SK-N-SH (cell line): Measurements from ENCODE around the gene CRYBA2. TPM values are rescaled to one million over a fixed set of nuclear protein-coding genes. Genes with fewer than 3 reads are reported as not detected.

ENCODE experiments used
- CTCF ChIA-PET: fragments of 300-600, 350-600 bp; formaldehyde crosslinking; extraction: SDS; loops from one replicate; lab custom pipeline; 2021; lab: Yijun Ruan, JAX
- POLR2A ChIA-PET: fragments of 350-600 bp; sonication (Branson Sonifier 250); formaldehyde crosslinking; extraction: SDS; loops from one replicate; lab custom pipeline; 2020; ENCODE audit warnings: antibody characterized with exemption, inconsistent platforms; lab: Yijun Ruan, JAX
- DNase-seq: peaks from one replicate; pipeline ENCODE4 v3.0.0; 2012
- H2AFZ ChIP-seq: fragments of 200-600 bp; sonication (generic); 2 replicates; pipeline ENCODE4 v1.8.1; 2016; ENCODE audit warnings: antibody characterized with exemption, mild to moderate bottlenecking, low read depth
- H3F3A ChIP-seq: fragments of 200-600 bp; sonication (generic); replicated peaks from 2 replicates; pipeline ENCODE3; 2016; ENCODE audit warnings: antibody characterized with exemption, mild to moderate bottlenecking; ENCODE audit not compliant: insufficient read depth
- H3K27ac ChIP-seq, 2 experiments: fragments of 200-500 bp in 1 of 2; fragments of 200-600 bp in 1 of 2; sonication (Bioruptor generic) in 1 of 2; sonication (generic), shearing (Covaris generic) in 1 of 2; 2 replicates each; pipeline versions ENCODE4 v1.5.1 to v1.6.1; 2014 to 2016; ENCODE audit warnings: low read depth in 2 of 2, inconsistent platforms in 1 of 2, low read length in 1 of 2, mild to moderate bottlenecking in 1 of 2, mixed read lengths in 1 of 2
- H3K27me3 ChIP-seq: fragments of 200-600 bp; sonication (generic), shearing (Covaris generic); 2 replicates; pipeline ENCODE4 v1.6.1; 2016; ENCODE audit warnings: mixed run types; ENCODE audit not compliant: insufficient read depth
- H3K36me3 ChIP-seq, 2 experiments: fragments of 200-500 bp in 1 of 2; fragments of 200-600 bp in 1 of 2; sonication (Bioruptor generic) in 1 of 2; sonication (generic) in 1 of 2; replicated peaks in 1 of 2; 2 replicates each; pipeline versions ENCODE3 to v1.5.1; 2014 to 2016; ENCODE audit warnings: low read length in 1 of 2, mild to moderate bottlenecking in 1 of 2; ENCODE audit not compliant: insufficient read depth in 2 of 2, control insufficient read depth in 1 of 2
- H3K4me1 ChIP-seq, 2 experiments: fragments of 200-500 bp in 1 of 2; fragments of 200-600 bp in 1 of 2; sonication (Bioruptor generic) in 1 of 2; sonication (generic), shearing (Covaris generic) in 1 of 2; 2 replicates each; pipeline versions ENCODE4 v1.5.1 to v1.6.1; 2014 to 2016; ENCODE audit warnings: low read depth in 1 of 2, low read length in 1 of 2, mixed run types in 1 of 2; ENCODE audit not compliant: insufficient read depth in 2 of 2, control insufficient read depth in 1 of 2
- H3K4me2 ChIP-seq: fragments of 200-600 bp; sonication (generic), shearing (Covaris generic); 2 replicates; pipeline ENCODE4 v1.6.1; 2017; ENCODE audit warnings: mixed run types
- H3K4me3 ChIP-seq, 2 experiments: fragments of 200-500 bp in 1 of 2; fragments of 200-600 bp in 1 of 2; sonication (Bioruptor generic) in 1 of 2; sonication (generic), shearing (Covaris generic) in 1 of 2; 2 replicates each; pipeline versions ENCODE4 v1.5.1 to v1.8.1; 2014 to 2016; ENCODE audit warnings: low read depth in 2 of 2, inconsistent platforms in 1 of 2, low read length in 1 of 2, mild to moderate bottlenecking in 1 of 2, mixed read lengths in 1 of 2, moderate library complexity in 1 of 2
- H3K79me2 ChIP-seq: fragments of 200-600 bp; sonication (generic); 2 replicates; pipeline ENCODE4 v1.8.1; 2017; ENCODE audit warnings: mild to moderate bottlenecking; ENCODE audit not compliant: insufficient read depth
- H3K9ac ChIP-seq: fragments of 200-600 bp; sonication (generic); 2 replicates; pipeline ENCODE4 v1.6.1; 2017; ENCODE audit warnings: mixed run types
- H3K9me2 ChIP-seq: fragments of 200-600 bp; sonication (generic); 2 replicates; pipeline ENCODE4 v1.6.1; 2017; ENCODE audit warnings: mixed run types
- H3K9me3 ChIP-seq: fragments of 200-600 bp; sonication (generic); 2 replicates; pipeline ENCODE4 v1.6.1; 2017; ENCODE audit warnings: mixed run types, mild to moderate bottlenecking, moderate library complexity
- H4K20me1 ChIP-seq: fragments of 200-600 bp; sonication (generic); 2 replicates; pipeline ENCODE4 v1.6.1; 2017; ENCODE audit warnings: mild to moderate bottlenecking, mixed run types; ENCODE audit not compliant: insufficient read depth
- CTCF ChIP-seq: fragments of 200-600 bp; sonication (generic); IDR thresholded peaks from 2 replicates; pipeline ENCODE4 v1.6.1; 2017; ENCODE audit warnings: antibody characterized with exemption, mild to moderate bottlenecking, moderate library complexity
- ELF1 ChIP-seq: IDR thresholded peaks from 2 replicates; pipeline ENCODE4 v1.4.0; 2012
- EZH2phosphoT487 ChIP-seq: fragments of 200-600 bp; sonication (generic); IDR thresholded peaks from 2 replicates; pipeline ENCODE4 v1.6.1; 2017; ENCODE audit warnings: low read depth, mixed run types, mild to moderate bottlenecking, antibody characterized with exemption, moderate library complexity, borderline replicate concordance
- FOXM1 ChIP-seq: IDR thresholded peaks from 2 replicates; pipeline ENCODE4 v1.4.0; 2012; ENCODE audit warnings: low read depth, mild to moderate bottlenecking
- GABPA ChIP-seq: IDR thresholded peaks from 2 replicates; pipeline ENCODE4 v1.4.0; 2012; ENCODE audit warnings: low read depth, mild to moderate bottlenecking
- GATA2 ChIP-seq: sonication (generic); formaldehyde crosslinking; IDR thresholded peaks from 2 replicates; pipeline ENCODE4 v1.5.0; 2020; ENCODE audit warnings: mild to moderate bottlenecking, missing genetic modification reagents
- JUND ChIP-seq: IDR thresholded peaks from 2 replicates; pipeline ENCODE4 v1.4.0; 2012
- MXI1 ChIP-seq: IDR thresholded peaks from 2 replicates; pipeline ENCODE4 v1.6.1; 2012; ENCODE audit warnings: mild to moderate bottlenecking, low read depth, low read length, improper control_type of control experiment
- NFIC ChIP-seq: IDR thresholded peaks from 2 replicates; pipeline ENCODE4 v1.4.0; 2012; ENCODE audit warnings: borderline replicate concordance
- PBX3 ChIP-seq: IDR thresholded peaks from 2 replicates; pipeline ENCODE4; 2012
- SIN3A ChIP-seq: IDR thresholded peaks from 2 replicates; pipeline ENCODE4 v1.6.1; 2012; ENCODE audit warnings: low read depth, mild to moderate bottlenecking, low read length, moderate library complexity, borderline replicate concordance
- WGBS: methylation state at CpG from one replicate; pipeline ENCODE4 v1.1.6; 2017; ENCODE audit warnings: low lambda C conversion rate; 5-methylcytosine and 5-hydroxymethylcytosine counted together
- polyA plus RNA-seq, 3 experiments: library from polyadenylated mRNA; depleted of rRNA; stranded (reverse); fragments of >200 nt; gene quantifications; 2 replicates each; pipeline ENCODE4 v1.2.3, GENCODE V29; 2012
- TF ChIP-seq, protein P1 (sequence below): fragments of 150-350 bp; IDR thresholded peaks from 2 replicates; pipeline ENCODE4 v1.6.1; 2016; ENCODE audit warnings: mild to moderate bottlenecking, low read depth, low read length
- TF ChIP-seq, protein P2 (sequence below): IDR thresholded peaks from 2 replicates; pipeline ENCODE4 v1.6.1; 2012; ENCODE audit warnings: mild to moderate bottlenecking, low read depth, low read length, moderate library complexity

CRYBA2 gene
- polyA plus RNA-seq, 1 of the 3 experiments (the other 2 are of a cell fraction) = not detected

- POLR2A ChIA-PET = no interaction called here
- Histone ChIP-seq H3F3A (no peaks in the 10 kb centered on the region), H3K27ac (no peak overlapping the region; a peak in 1 of 4 replicates), H4K20me1 (no peaks in the 10 kb centered on the region), H3K4me2 (no peak overlapping the region), H3K9me2 (no peaks in the 10 kb centered on the region), H3K4me1 (peaks cover 0 to 33% of the 10 kb centered on the region in 2 experiments; a peak in 1 of 4 replicates), H2AFZ (no peak overlapping the region), H3K9me3 (no peaks in the 10 kb centered on the region), H3K79me2 (no peaks in the 10 kb centered on the region), H3K4me3 (no peak overlapping the region), H3K9ac (no peak overlapping the region), H3K36me3 (no peaks in the 10 kb centered on the region), H3K27me3 (peaks cover 26% of the 10 kb centered on the region)
- WGBS = 76% methylated on average over 9 of the region's 12 CpGs
- TF ChIP-seq JUND (no peak), PBX3 (no peak), EZH2phosphoT487 (no peak), SIN3A (no peak), ELF1 (no peak)
- CTCF ChIA-PET = interaction anchor here (1.0 to 20.3 kb wide), 7 partner anchors 7 to 132 kb away, joined by 3 to 258 read pairs (median 12); partner anchors contain the start of gene IHH
- DNase-seq = no peak
Observed at GRCh38 chr2:219023045-219023605, 29.9 kb upstream of the CRYBA2 start.

GRCh38 chr2:219022616-219023015 lies 29.4 kb upstream of the CRYBA2 start:
- Histone ChIP-seq H3K4me2 (no peak overlapping the region), H3K27ac (no peak overlapping the region; a peak in 1 of 4 replicates), H3K27me3 (peaks cover 31% of the 10 kb centered on the region), H3K79me2 (no peaks in the 10 kb centered on the region), H3K9ac (no peak overlapping the region), H2AFZ (no peak overlapping the region), H4K20me1 (no peaks in the 10 kb centered on the region), H3K4me1 (peaks cover 0 to 39% of the 10 kb centered on the region in 2 experiments; a peak in 1 of 4 replicates), H3K9me2 (no peaks in the 10 kb centered on the region), H3F3A (no peaks in the 10 kb centered on the region), H3K9me3 (no peaks in the 10 kb centered on the region), H3K4me3 (no peak overlapping the region), H3K36me3 (no peaks in the 10 kb centered on the region)
- DNase-seq = no peak
- CTCF ChIA-PET = interaction anchor here (1.2 to 20.3 kb wide), 4 partner anchors 8 to 132 kb away, joined by 4 to 258 read pairs (median 46); no protein-coding TSS in a partner anchor
- TF ChIP-seq GABPA (no peak), FOXM1 (no peak), NFIC (no peak)
- 50% methylated on average over 4 of the region's 5 CpGs for WGBS
- POLR2A ChIA-PET = no interaction called here

DNA sequence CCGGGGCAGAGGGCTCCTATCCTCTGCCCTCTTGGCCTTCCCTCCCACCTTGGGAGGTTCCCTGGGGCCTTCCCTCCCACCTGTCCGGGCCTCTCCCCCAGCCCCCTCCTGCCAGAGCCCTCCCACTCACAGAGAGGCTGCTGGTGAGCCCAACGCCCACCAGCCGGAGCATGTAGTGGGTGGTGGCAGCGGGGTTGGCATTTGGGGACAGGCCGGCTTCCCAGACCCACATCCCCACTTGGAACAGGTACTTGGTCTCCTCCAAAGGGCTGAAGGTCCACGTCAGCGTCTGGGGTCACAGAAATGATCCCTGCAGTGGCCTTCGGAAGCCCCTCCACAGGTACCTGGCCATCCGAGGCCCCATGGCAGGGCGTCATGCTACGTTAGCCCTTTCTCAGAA lies 28.8 kb upstream of the CRYBA2 start:
- Histone ChIP-seq H3K9me3 (no peaks in the 10 kb centered on the region), H3K4me2 (no peak overlapping the region), H3K79me2 (no peaks in the 10 kb centered on the region), H3K4me3 (no peak overlapping the region), H3K27ac (no peak overlapping the region), H3K9me2 (no peaks in the 10 kb centered on the region), H3F3A (no peaks in the 10 kb centered on the region), H3K36me3 (no peaks in the 10 kb centered on the region), H3K9ac (no peak overlapping the region), H2AFZ (no peak overlapping the region), H3K4me1 (peaks cover 0 to 44% of the 10 kb centered on the region in 2 experiments; a peak in 1 of 4 replicates), H4K20me1 (no peaks in the 10 kb centered on the region), H3K27me3 (peaks cover 33% of the 10 kb centered on the region)
- ChIA-PET POLR2A (no interaction called here), CTCF (interaction anchor here (1.1 to 20.3 kb wide), 5 partner anchors 9 to 133 kb away, joined by 4 to 258 read pairs (median 12); no protein-coding TSS in a partner anchor)
- no peak for DNase-seq
- 45% methylated on average over 8 of the region's 12 CpGs for WGBS
- TF ChIP-seq MXI1 (no peak), CTCF (no peak), FOXM1 (no peak), GATA2 (CRISPR knock-in tag) (no peak)
- TF ChIP-seq, protein P1, sequence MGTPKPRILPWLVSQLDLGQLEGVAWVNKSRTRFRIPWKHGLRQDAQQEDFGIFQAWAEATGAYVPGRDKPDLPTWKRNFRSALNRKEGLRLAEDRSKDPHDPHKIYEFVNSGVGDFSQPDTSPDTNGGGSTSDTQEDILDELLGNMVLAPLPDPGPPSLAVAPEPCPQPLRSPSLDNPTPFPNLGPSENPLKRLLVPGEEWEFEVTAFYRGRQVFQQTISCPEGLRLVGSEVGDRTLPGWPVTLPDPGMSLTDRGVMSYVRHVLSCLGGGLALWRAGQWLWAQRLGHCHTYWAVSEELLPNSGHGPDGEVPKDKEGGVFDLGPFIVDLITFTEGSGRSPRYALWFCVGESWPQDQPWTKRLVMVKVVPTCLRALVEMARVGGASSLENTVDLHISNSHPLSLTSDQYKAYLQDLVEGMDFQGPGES = no peak
- TF ChIP-seq, protein P2, sequence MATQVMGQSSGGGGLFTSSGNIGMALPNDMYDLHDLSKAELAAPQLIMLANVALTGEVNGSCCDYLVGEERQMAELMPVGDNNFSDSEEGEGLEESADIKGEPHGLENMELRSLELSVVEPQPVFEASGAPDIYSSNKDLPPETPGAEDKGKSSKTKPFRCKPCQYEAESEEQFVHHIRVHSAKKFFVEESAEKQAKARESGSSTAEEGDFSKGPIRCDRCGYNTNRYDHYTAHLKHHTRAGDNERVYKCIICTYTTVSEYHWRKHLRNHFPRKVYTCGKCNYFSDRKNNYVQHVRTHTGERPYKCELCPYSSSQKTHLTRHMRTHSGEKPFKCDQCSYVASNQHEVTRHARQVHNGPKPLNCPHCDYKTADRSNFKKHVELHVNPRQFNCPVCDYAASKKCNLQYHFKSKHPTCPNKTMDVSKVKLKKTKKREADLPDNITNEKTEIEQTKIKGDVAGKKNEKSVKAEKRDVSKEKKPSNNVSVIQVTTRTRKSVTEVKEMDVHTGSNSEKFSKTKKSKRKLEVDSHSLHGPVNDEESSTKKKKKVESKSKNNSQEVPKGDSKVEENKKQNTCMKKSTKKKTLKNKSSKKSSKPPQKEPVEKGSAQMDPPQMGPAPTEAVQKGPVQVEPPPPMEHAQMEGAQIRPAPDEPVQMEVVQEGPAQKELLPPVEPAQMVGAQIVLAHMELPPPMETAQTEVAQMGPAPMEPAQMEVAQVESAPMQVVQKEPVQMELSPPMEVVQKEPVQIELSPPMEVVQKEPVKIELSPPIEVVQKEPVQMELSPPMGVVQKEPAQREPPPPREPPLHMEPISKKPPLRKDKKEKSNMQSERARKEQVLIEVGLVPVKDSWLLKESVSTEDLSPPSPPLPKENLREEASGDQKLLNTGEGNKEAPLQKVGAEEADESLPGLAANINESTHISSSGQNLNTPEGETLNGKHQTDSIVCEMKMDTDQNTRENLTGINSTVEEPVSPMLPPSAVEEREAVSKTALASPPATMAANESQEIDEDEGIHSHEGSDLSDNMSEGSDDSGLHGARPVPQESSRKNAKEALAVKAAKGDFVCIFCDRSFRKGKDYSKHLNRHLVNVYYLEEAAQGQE = no peak
